Transverse colon (tissue), 4 donors: ENCODE data around the gene LRRTM2. TPM values are rescaled to one million over a fixed set of nuclear protein-coding genes. Genes with fewer than 3 reads are reported as not detected.

Experiments
- DNase-seq: peaks from one replicate; pipeline ENCODE4 v3.0.0-alpha.2; 2019
- H3K27ac ChIP-seq, 4 donors: fragments of 200-600 bp; sonication (generic); 2 replicates each; pipeline ENCODE4 v1.5.1; 2016 to 2018; ENCODE audit warnings: inconsistent platforms in 4 of 4
- H3K27me3 ChIP-seq: fragments of 200-600 bp; sonication (generic); 2 replicates; pipeline ENCODE4 v1.5.1; 2017; ENCODE audit warnings: inconsistent platforms
- H3K36me3 ChIP-seq, 4 donors: fragments of 200-600 bp; sonication (generic); 2 replicates each; pipeline ENCODE4 v1.5.1; 2017 to 2019; ENCODE audit warnings: inconsistent platforms in 4 of 4
- H3K4me1 ChIP-seq, 4 donors: fragments of 200-600 bp; sonication (generic); 2 replicates each; pipeline ENCODE4 v1.5.1; 2017 to 2020; ENCODE audit warnings: inconsistent platforms in 4 of 4
- H3K4me3 ChIP-seq, 4 donors: fragments of 200-600 bp; sonication (generic); 1 replicate in 1 of 4; 2 replicates in 3 of 4; pipeline versions ENCODE4 v1.5.1 to v1.6.1; 2017 to 2019; ENCODE audit warnings: inconsistent platforms in 4 of 4
- H3K9me3 ChIP-seq, 2 donors: fragments of 200-600 bp; sonication (generic); 2 replicates each; pipeline ENCODE4 v1.5.1; 2017 to 2019; ENCODE audit warnings: inconsistent platforms in 2 of 2
- EP300 ChIP-seq: sonication (generic); formaldehyde crosslinking; IDR thresholded peaks from one replicate; pipeline ENCODE4 v1.6.1; 2017; ENCODE audit warnings: antibody characterized with exemption, low read depth
- POLR2A ChIP-seq: fragments of 450-650 bp; IDR thresholded peaks from one replicate; pipeline ENCODE4 v1.6.1; 2016; ENCODE audit warnings: antibody characterized with exemption, mild to moderate bottlenecking, moderate library complexity
- POLR2AphosphoS5 ChIP-seq, 3 donors: sonication (generic); formaldehyde crosslinking; IDR thresholded peaks; one replicate each; pipeline ENCODE4 v1.6.1; 2016; ENCODE audit warnings: antibody characterized with exemption in 3 of 3
- WGBS, 2 donors: methylation state at CpG; one replicate each; pipeline ENCODE4 v1.1.5; 2018; ENCODE audit warnings: low coverage in 1 of 2; 5-methylcytosine and 5-hydroxymethylcytosine counted together
- in situ Hi-C, 4 donors: fragments of 200-750 bp; cut with MboI; loops; one replicate each; pipeline versions ENCODE4 v1.15.0 to v1.15.1; 2017; ENCODE audit warnings: low sequenced_read_pairs in 3 of 4, low pct_ligation_motif_present in 1 of 4, low pct_unique_long_range_greater_than_20kb in 1 of 4
- intact Hi-C: fragments of 100-400 bp; cut with DNase I; formaldehyde crosslinking; loops from one replicate; pipeline ENCODE4 v1.15.1; 2023; ENCODE audit warnings: low total_unique reads
- total RNA-seq, 4 donors: library from RNA; depleted of rRNA; stranded (reverse); fragments of >200 nt; gene quantifications; one replicate each; pipeline ENCODE4 v1.1.0, GENCODE V29; 2016
- TF ChIP-seq, protein P1 (sequence below), 5 experiments: fragments of 200-600 bp in 3 of 5; fragments of 450-650 bp in 2 of 5; sonication (generic) in 3 of 5; IDR thresholded peaks; 1 replicate in 2 of 5; 2 replicates in 3 of 5; pipeline ENCODE4 v1.5.1; 2016 to 2017; ENCODE audit warnings: antibody characterized with exemption in 5 of 5, inconsistent platforms in 3 of 5, mild to moderate bottlenecking in 2 of 5, moderate library complexity in 1 of 5

The LRRTM2 gene
- total RNA-seq, 4 donors from 2014 or later: 0.32 to 1.5 (median 1.1) TPM; not detected in 1

DNA sequence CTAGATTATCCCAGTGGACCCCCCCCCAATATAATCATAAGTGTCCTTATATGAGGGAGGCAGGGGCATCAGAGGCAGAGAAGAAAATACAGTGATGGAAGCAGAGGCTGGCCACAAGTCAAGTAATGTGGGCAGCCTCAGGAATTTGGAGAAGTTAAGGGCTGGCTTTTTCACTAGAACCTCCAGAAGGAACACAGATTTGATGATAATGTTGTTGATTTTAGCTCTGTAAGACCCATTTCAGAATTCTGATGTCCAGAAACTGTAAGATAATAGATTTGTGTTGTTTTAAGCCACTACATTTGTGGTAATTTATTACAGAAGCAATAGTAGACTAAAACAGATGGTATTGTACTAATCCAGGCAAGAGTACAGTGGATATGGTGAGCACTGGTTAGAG, 36.3 kb upstream of the LRRTM2 start:
- Histone ChIP-seq H3K27ac (no peak overlapping the region), H3K4me1 (no peaks in the 10 kb centered on the region), H3K27me3 (no peaks in the 10 kb centered on the region), H3K4me3 (no peak overlapping the region), H3K9me3 (no peaks in the 10 kb centered on the region), H3K36me3 (peaks cover 0 to 22% (median 4%) of the 10 kb centered on the region in 4 donors)
- no peak for TF ChIP-seq POLR2AphosphoS5 (IDR thresholded peaks at IDR 0.05)
- no peak for TF ChIP-seq POLR2A
- no peak for TF ChIP-seq EP300
- TF ChIP-seq, protein P1, sequence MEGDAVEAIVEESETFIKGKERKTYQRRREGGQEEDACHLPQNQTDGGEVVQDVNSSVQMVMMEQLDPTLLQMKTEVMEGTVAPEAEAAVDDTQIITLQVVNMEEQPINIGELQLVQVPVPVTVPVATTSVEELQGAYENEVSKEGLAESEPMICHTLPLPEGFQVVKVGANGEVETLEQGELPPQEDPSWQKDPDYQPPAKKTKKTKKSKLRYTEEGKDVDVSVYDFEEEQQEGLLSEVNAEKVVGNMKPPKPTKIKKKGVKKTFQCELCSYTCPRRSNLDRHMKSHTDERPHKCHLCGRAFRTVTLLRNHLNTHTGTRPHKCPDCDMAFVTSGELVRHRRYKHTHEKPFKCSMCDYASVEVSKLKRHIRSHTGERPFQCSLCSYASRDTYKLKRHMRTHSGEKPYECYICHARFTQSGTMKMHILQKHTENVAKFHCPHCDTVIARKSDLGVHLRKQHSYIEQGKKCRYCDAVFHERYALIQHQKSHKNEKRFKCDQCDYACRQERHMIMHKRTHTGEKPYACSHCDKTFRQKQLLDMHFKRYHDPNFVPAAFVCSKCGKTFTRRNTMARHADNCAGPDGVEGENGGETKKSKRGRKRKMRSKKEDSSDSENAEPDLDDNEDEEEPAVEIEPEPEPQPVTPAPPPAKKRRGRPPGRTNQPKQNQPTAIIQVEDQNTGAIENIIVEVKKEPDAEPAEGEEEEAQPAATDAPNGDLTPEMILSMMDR (IDR thresholded peaks at IDR 0.05): no peak
- DNase-seq: no peak
- intact Hi-C loops (no loop called here), in situ Hi-C loops (no loop called here)

GRCh38 chr5:138910546-138911185, 35.5 kb upstream of the LRRTM2 start:
- Histone ChIP-seq H3K9me3 (no peaks in the 10 kb centered on the region), H3K27ac (no peak overlapping the region), H3K36me3 (peaks cover 0 to 24% (median 7%) of the 10 kb centered on the region in 4 donors), H3K4me3 (no peak overlapping the region), H3K4me1 (no peaks in the 10 kb centered on the region), H3K27me3 (no peaks in the 10 kb centered on the region)
- TF ChIP-seq, protein P1 (IDR thresholded peaks at IDR 0.05): no peak
- TF ChIP-seq POLR2AphosphoS5 (IDR thresholded peaks at IDR 0.05) (no peak), EP300 (no peak), POLR2A (no peak)
- WGBS, 2 donors: 83 to 90% methylated on average over 5 to 7 of the region's 7 CpGs
- in situ Hi-C loops (no loop called here), intact Hi-C loops (no loop called here)
- no peak for DNase-seq

- Histone ChIP-seq H3K27ac (no peak overlapping the region), H3K4me1 (no peaks in the 10 kb centered on the region), H3K27me3 (no peaks in the 10 kb centered on the region), H3K4me3 (no peak overlapping the region), H3K36me3 (peaks cover 0 to 31% (median 9%) of the 10 kb centered on the region in 4 donors), H3K9me3 (no peaks in the 10 kb centered on the region)
- 91 to 93% methylated on average over 2 of the region's 2 CpGs for WGBS, 2 donors
- in situ Hi-C loops (no loop called here), intact Hi-C loops (no loop called here)
- no peak for DNase-seq
- TF ChIP-seq, protein P1 (IDR thresholded peaks at IDR 0.05): no peak
- TF ChIP-seq EP300 (no peak), POLR2A (no peak), POLR2AphosphoS5 (IDR thresholded peaks at IDR 0.05) (no peak)
Observed at GRCh38 chr5:138909734-138910133, 34.6 kb upstream of the LRRTM2 start.

DNA sequence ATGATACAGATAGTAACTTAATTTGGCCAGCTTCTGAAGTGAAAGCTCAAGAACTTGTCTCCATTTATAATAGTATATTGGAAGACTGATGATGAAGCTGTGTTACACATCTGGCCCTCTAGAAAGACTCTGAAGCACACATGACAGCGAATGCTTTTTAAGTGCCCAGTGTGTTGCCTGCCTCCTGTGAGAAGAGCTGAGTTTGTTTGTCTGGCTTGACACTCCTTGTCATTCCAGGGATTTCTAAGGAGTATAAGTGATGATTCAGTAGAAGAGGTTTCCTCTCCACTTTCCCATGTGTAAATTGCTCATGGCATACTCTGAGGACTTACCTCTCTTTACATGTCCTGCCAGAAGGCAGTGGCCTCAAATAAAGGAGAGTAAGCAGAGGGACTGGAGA, 30.4 kb upstream of the LRRTM2 start:
- H3K27ac ChIP-seq: no peak overlapping the region
- no peak for DNase-seq
- H3K4me3 ChIP-seq: no peak overlapping the region
- peaks cover 0 to 33% (median 11%) of the 10 kb centered on the region in 4 donors for H3K36me3 ChIP-seq
- intact Hi-C loops (no loop called here), in situ Hi-C loops (no loop called here)
- no peaks in the 10 kb centered on the region for H3K27me3 ChIP-seq
- 100% methylated on average over 1 of the region's 1 CpG for WGBS, 2 donors
- no peak for TF ChIP-seq POLR2A
- TF ChIP-seq, protein P1 (IDR thresholded peaks at IDR 0.05): no peak
- no peak for TF ChIP-seq POLR2AphosphoS5 (IDR thresholded peaks at IDR 0.05)
- TF ChIP-seq EP300: no peak
- peaks cover 0 to 10% (median 3%) of the 10 kb centered on the region in 4 donors for H3K4me1 ChIP-seq
- H3K9me3 ChIP-seq: no peaks in the 10 kb centered on the region
